T-helper 17 cell (primary cell): Measurements from ENCODE around the gene MFSD6L. TPM values are rescaled to one million over a fixed set of nuclear protein-coding genes. Genes with fewer than 3 reads are reported as not detected.
"Not testable (repeated sequence)": the region's sequence is repeated elsewhere in the genome, so short reads cannot be mapped to it uniquely, and the experiment has no call there.

Experiments
- ATAC-seq: fragments of 150-1000 bp; cut with Tn5 transposase; 2 replicates; pipeline ENCODE4 v1.10.0; 2021; ENCODE audit warnings: mild to moderate bottlenecking, moderate library complexity
- DNase-seq, 3 donors: peaks; one replicate each; pipeline versions ENCODE4 v3.0.0 to v3.0.0-alpha.2; 2020 to 2021
- H3K9me3 ChIP-seq: one replicate; pipeline ENCODE4 v1.7.0; 2013; ENCODE audit warnings: low read length, mild to moderate bottlenecking; ENCODE audit not compliant: control insufficient read depth, poor library complexity, severe bottlenecking
- H3K27ac Mint-ChIP-seq: one replicate; pipeline ENCODE4 v1.8.0; 2022; ENCODE audit warnings: mild to moderate bottlenecking, moderate library complexity, mixed read lengths
- H3K27me3 Mint-ChIP-seq: one replicate; pipeline ENCODE4 v1.8.0; 2022; ENCODE audit warnings: mixed read lengths
- H3K36me3 Mint-ChIP-seq: one replicate; pipeline ENCODE4 v1.8.0; 2022; ENCODE audit warnings: low read depth, mixed read lengths
- H3K4me1 Mint-ChIP-seq: one replicate; pipeline ENCODE4 v1.8.0; 2022; ENCODE audit warnings: mild to moderate bottlenecking, mixed read lengths
- H3K4me3 Mint-ChIP-seq: one replicate; pipeline ENCODE4 v1.8.0; 2022; ENCODE audit warnings: mild to moderate bottlenecking, moderate library complexity, mixed read lengths
- total RNA-seq, 4 donors: library from RNA in 2 of 4; stranded (reverse) in 2 of 4; gene quantifications; one replicate each; pipeline ENCODE4 v1.2.3 and lab custom pipeline; 2022 to 2026

Gene MFSD6L
- total RNA-seq, 2 donors from 2014 or later: not detected

DNA sequence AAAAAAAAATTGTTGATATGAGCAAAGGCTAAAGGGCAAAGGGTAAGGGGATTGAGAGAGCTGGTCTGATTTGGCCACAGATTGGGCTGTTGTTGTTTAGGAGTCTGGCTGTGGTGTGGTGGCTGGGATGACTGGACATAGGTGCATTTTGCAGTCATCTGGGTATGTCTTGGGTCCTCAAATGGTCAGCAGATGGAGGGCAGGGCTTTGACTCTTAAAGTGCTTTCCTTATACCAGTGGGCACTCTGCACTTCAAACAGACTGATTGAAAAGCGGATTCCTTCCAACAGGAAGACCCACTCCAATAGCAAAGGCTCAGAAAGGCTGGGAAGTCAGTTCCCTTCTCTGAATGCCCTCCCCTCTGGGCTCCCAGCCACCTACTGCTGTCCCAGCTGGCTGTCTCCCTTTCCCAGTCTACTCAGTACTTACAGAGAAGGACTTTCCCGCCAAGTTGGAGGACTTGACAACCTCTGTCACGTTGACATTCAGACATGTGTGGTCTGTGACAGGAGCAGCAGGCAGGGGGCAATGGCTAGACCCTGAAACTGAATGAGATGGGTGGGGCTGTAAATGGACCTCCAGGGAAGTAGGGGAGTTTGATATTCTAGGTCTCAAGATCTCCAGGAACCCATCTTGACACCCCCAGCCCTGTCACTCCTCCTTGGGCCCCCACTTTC, 19.6 kb upstream of the MFSD6L start:
- no peaks in the 10 kb centered on the region for H3K4me1 Mint-ChIP-seq

DNA sequence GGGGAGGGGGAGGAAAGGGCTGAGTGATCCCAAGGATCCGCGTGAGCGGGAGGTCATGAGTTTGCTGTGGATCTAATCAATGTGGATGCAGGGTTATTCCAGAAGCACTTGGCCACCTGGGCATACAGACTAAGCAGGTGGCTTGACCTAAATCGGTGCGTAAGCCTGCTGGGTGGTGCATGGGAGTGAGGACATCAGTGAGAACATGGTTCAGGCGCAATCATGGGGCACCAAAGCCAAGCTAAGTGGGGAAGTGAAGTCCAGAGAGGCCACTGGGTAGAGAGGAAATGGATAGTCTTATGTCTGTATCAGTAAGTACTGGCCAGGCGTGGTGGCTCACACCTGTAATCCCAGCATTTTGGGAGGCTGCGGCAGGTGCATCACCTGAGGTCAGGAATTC, 18.9 kb upstream of the MFSD6L start:
- peaks cover 4% of the 10 kb centered on the region for H3K36me3 Mint-ChIP-seq
- no peak overlapping the region for H3K27ac Mint-ChIP-seq
- peaks cover 18% of the 10 kb centered on the region for H3K27me3 Mint-ChIP-seq
- DNase-seq (no peak), ATAC-seq (no peak)
- no peak overlapping the region for H3K4me3 Mint-ChIP-seq
- no peaks in the 10 kb centered on the region for H3K9me3 ChIP-seq
- no peaks in the 10 kb centered on the region for H3K4me1 Mint-ChIP-seq

More for the DNA sequence above, 19.6 kb upstream of the MFSD6L start:
- Mint-ChIP-seq H3K36me3 (peaks cover 6% of the 10 kb centered on the region), H3K4me3 (no peak overlapping the region), H3K27ac (no peak overlapping the region), H3K27me3 (peaks cover 19% of the 10 kb centered on the region)
- DNase-seq (no peak), ATAC-seq (no peak)
- no peaks in the 10 kb centered on the region for H3K9me3 ChIP-seq

DNA sequence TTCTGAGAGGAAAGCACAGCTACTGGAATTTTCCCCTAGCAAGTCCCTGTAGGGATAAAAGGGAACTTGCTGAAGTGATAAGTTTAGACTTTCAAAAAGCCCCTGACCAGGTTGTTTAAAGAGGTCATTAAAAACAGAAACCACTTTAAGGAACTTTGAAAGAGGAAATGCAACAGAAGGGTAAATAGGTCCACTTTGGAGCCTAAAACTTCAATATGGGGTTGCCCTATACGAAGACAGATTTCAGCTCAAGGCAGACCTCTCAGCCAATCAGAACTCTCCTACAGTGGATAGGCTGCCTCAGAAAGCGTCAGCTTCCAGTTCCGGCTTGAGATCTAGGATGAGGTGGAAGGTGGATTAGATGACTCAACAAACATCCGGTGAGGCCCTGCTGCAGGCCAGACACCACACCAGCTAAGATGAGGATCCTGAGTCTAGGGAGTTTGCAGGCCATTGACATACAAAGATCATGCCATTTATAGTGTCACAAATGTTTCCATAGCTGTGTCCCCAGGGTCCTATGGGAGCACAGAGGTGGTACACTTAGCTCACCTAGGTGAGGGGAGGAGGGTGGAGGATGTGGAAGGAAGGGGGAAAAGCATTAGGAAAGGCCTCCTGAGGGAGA, 7.9 kb upstream of the MFSD6L start:
- no peak overlapping the region for H3K4me3 Mint-ChIP-seq
- H3K27me3 Mint-ChIP-seq: no peaks in the 10 kb centered on the region
- ATAC-seq (peak; percentile 82), DNase-seq (no peak)
- peak overlapping the region; percentile 71 for H3K27ac Mint-ChIP-seq
- H3K4me1 Mint-ChIP-seq: peaks cover 5% of the 10 kb centered on the region
- H3K36me3 Mint-ChIP-seq: peaks cover 4% of the 10 kb centered on the region
- peaks cover 3% of the 10 kb centered on the region for H3K9me3 ChIP-seq

DNA sequence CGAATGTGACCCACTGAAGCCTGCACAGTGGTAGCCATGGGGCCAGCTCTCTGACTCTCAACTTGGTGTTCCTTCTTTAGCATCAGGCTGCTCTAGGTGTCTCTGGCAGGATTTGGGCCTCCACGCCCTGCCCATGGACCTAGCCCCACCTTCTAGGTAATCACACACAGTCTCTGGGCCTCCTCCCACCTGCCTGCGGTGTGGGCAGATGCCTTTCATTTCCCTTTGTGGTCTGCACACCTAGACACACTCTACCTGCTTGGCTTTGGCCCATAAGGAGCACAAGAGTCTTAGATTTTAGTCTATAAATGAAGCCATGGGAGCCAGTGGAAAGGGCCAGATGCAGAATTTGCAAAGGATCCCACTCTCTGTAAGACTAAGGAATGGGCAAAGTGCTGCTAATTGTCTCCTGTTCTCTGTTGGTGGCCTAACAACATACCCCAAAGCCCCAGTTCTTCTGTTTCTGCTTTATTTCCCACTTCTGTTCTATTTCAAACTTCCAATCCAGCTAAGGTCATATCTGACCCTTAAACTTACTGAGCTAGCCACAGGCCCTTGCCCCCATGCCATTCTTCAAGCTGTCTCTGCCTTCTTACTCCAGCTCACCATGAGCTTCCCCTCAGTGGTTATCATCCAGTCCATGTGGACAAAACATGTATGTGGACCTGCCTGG, 7.2 kb upstream of the MFSD6L start:
- Mint-ChIP-seq H3K27ac (peak overlapping the region; percentile 71), H3K4me1 (peaks cover 5% of the 10 kb centered on the region), H3K4me3 (no peak overlapping the region), H3K27me3 (no peaks in the 10 kb centered on the region), H3K36me3 (peaks cover 4% of the 10 kb centered on the region)
- ATAC-seq (peak; percentile 52), DNase-seq (no peak)
- H3K9me3 ChIP-seq: peaks cover 3% of the 10 kb centered on the region

DNA sequence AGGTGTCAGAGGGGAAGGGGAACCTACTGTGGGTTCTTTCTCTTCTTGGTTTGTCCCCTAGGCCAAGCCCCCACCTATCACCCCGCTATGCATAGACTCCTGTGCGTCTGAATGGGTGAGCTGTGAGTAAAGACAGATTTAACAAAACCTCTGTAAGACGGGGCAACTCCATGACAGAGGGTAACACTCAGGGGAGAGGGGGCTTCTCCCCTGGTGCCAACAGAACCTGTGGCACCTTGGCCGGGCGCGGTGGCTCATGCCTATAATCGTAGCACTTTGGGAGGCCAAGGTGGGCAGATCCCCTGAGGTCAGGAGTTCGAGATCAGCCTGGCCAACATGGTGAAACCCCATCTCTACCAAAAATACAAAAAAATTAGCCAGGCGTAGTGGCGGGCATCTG, 6.2 kb upstream of the MFSD6L start:
- not testable (repeated sequence) for H3K27ac Mint-ChIP-seq, ATAC-seq, H3K27me3 Mint-ChIP-seq, DNase-seq, H3K9me3 ChIP-seq, H3K36me3 Mint-ChIP-seq, H3K4me3 Mint-ChIP-seq, H3K4me1 Mint-ChIP-seq

DNA sequence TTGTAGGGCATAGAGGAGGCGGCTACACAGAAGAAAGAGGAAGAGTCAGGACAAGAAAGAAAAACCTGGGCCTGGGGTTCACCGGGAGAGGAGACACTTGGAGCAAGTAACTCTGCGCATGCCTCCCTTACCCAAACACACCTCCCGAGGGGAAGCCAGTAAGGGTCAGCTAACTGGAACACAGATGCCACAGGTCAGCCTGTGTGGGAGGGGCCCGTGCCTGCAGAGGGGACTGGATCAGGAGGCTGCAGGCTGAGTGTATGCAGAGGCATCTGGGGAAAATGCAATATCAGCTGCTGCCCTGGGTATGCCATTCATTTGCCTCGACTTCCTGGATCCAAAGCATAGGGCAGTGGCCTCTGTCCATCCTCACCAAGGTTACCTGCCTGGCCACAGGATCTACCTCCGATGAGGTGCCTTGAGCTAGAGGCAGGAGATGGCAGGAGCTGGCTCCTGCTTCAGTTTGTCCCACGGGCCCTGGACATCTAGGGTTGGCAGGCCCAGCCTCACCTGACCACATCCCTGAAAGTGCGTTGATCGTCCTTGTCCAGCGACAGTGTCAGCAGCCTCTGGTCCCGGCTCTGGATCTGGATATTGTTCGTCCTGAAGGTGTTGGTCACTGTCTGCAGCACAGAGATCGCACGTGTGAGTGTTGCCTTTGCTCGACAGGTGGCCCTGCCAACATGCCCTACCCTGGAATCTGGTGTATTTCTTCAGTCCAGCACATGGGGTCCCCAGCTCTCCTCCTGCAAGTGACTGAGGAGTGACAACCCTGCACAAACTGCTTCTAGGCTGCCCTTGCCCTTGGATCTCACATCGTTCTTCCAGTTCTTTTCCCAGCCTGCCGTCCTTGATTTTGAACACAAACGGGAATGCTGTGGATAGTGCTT, 4.6 kb upstream of the MFSD6L start:
- Mint-ChIP-seq H3K27me3 (no peaks in the 10 kb centered on the region), H3K4me3 (no peak overlapping the region), H3K4me1 (peaks cover 5% of the 10 kb centered on the region), H3K27ac (no peak overlapping the region), H3K36me3 (peaks cover 2% of the 10 kb centered on the region)
- DNase-seq (no peak), ATAC-seq (no peak)
- H3K9me3 ChIP-seq: peaks cover under 1% of the 10 kb centered on the region

DNA sequence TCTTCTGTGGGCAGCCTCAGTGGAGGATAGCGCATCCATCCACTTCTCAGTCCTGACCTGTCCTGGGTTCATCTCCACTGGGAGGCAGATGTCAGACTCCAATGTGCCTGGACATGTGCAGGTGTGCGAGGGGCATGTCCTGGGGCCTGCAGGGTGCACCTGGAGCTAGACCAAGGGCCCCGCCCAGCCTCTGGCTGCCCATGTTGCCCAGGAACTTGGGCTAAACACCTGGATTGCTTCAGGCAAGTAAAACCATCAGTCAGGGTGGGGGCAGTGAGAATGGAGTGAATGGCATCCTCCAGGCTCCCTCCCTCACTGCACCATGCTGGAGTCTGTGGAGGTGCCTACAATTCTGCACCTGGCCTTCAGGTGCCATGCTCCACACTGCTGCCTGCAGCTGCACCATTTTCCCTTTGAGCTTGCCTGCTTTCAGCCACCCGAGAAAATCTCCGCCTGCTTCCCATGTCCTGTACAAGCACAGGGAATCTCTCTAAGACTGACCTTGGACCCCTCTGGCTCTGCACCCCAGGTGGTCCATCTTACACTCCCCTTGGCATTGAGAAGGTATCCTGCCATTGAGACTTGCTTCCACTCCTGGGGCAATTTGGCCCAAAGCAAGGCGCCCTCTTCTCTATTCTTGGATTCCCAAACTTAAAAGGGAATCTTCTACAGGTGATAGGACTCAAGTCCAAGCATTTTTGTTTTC, 2.1 kb upstream of the MFSD6L start:
- ATAC-seq (no peak), DNase-seq (no peak)
- peaks cover 9% of the 10 kb centered on the region for H3K27me3 Mint-ChIP-seq
- no peak overlapping the region for H3K4me3 Mint-ChIP-seq
- H3K4me1 Mint-ChIP-seq: peaks cover 2% of the 10 kb centered on the region
- H3K27ac Mint-ChIP-seq: no peak overlapping the region
- H3K36me3 Mint-ChIP-seq: no peaks in the 10 kb centered on the region
- H3K9me3 ChIP-seq: no peaks in the 10 kb centered on the region

DNA sequence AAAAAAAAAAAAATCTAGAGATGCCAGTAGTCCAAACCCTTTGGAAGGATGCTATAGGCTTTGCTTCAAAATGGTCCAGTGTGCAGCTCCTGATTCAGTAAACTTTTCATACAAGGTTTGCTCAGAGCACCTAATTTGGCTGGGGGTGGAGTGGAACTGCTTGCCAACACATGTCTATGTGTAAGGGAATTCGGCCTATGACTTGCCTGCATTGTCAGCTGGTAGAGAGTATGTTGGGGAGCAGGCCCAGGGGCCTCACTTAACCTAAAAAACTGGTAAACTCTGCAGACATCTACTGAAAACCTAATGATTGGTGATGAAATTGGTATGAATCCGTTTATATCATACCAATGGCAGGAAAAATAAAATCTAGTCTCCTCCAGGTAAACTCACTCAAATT, 1.5 kb upstream of the MFSD6L start:
- H3K9me3 ChIP-seq: no peaks in the 10 kb centered on the region
- Mint-ChIP-seq H3K27me3 (peaks cover 9% of the 10 kb centered on the region), H3K27ac (no peak overlapping the region), H3K4me3 (no peak overlapping the region), H3K4me1 (peaks cover under 1% of the 10 kb centered on the region), H3K36me3 (no peaks in the 10 kb centered on the region)
- no peak for ATAC-seq
- DNase-seq: no peak

DNA sequence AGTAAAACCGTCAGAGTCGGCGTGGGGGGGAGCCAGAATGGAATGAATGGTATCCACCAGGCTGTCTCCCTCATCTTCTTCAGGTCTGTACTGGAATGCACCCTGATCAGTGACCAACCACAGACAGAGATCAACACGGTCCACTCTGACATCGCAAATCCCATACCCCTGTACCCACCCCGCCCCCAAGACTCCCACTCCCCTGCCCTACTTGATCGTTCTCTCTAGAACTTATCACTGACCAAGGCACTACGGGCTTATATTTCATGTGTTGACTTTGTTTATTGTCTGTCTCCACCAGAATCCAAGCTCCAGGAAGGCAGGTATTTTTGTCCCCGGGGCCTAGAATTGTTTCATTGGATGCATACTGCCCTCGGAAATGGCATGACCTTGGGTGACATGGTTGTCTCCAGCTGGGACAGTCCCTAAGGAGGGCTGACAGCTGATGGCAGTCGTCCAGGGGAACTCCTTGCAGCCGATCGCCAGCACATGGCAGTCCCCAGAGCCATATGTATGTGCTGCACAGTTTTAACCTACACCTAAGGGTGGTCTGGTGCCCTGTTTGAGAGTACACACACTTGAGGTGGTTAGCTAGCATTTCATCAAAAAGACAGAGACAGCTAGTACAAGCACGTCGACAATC, 526 bp upstream of the MFSD6L start:
- Mint-ChIP-seq H3K27ac (no peak overlapping the region), H3K36me3 (no peaks in the 10 kb centered on the region), H3K4me3 (no peak overlapping the region), H3K27me3 (peaks cover 15% of the 10 kb centered on the region), H3K4me1 (no peaks in the 10 kb centered on the region)
- DNase-seq: no peak
- H3K9me3 ChIP-seq: no peaks in the 10 kb centered on the region
- ATAC-seq: no peak

DNA sequence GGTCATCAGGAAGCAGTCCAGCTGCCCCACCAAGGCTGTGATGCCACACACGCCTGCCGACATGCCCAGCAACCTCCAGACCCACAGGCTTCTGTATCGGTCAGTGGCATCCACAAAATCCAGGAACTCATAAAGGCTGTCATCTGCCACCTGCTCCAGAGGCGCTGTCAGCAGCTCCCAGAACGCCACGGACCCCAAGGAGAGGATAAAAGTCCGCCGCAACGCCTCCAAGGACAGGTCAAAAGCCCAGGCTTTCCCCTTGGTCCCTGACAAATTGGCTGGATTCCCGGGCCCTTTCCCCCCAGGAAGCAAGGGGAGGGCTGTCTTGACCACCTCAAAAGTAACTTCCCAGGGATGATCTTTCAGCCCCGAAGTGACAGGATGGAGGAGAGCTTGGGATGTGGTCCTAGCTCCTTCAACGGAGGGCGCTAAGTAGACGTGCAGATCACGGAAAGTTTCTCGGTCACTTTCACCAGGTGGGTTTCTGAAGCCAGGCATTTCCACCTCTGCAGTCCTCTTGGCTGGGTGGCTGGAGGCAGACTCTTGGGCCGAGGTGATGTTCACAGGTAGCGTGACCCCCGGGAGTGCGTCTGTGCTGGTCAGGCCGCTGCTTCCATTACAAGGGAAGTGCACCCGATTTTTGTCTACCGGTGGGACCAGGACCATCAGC, 854 bp downstream of the MFSD6L start:
- Mint-ChIP-seq H3K36me3 (no peaks in the 10 kb centered on the region), H3K27me3 (peaks cover 15% of the 10 kb centered on the region), H3K4me3 (no peak overlapping the region), H3K27ac (no peak overlapping the region), H3K4me1 (no peaks in the 10 kb centered on the region)
- DNase-seq (no peak), ATAC-seq (no peak)
- H3K9me3 ChIP-seq: no peaks in the 10 kb centered on the region

DNA sequence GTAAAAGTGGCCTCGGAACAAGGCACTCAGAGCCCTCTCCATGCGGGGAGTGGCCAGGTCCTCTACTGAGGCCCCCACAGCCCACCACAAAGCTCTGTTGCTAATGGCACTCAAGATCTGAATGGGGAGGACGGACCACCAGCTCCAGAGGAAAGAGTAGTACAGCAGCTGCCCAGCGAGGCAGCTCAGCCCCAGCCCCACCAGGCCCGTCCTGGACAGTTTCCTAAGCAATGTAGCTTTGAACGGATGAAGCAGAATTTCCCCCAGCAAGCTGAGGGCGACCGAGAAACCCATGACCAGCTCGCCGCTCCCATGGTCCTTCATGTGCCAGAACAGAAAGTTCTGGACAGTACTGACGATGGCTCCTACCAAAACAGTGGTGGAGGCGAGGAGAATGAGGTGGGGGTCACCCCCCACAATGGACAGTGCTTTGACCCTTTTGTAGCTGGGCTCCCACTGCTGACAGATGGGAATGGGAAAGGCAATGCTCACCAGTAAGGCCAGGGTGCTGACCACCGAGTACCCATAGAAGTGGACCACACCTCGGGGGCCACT, 1.5 kb downstream of the MFSD6L start:
- H3K4me1 Mint-ChIP-seq: no peaks in the 10 kb centered on the region
- H3K36me3 Mint-ChIP-seq: no peaks in the 10 kb centered on the region
- H3K9me3 ChIP-seq: no peaks in the 10 kb centered on the region
- H3K27me3 Mint-ChIP-seq: peaks cover 15% of the 10 kb centered on the region
- no peak for DNase-seq
- H3K4me3 Mint-ChIP-seq: no peak overlapping the region
- ATAC-seq: no peak
- H3K27ac Mint-ChIP-seq: no peak overlapping the region

DNA sequence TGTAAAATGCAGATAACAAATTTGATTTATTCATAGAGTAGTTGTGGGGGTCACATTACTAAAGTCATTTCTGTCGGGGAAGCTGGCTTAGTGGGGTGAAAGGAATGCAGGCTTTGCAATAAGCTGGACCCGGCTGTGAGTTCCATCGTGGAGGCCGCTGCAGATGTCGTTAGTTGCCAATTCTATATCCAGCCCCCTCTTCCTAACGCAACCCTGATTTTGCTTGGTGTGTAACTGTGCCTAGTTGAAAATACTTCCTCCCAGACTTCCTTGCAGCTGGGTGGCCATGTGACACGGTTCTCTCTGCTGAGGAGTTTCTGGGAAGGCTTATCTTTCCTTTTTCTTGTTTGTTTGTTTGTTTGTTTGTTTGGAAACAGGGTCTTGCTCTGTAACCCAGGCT, 4.5 kb downstream of the MFSD6L start:
- Mint-ChIP-seq H3K36me3 (peaks cover 2% of the 10 kb centered on the region), H3K4me3 (no peak overlapping the region), H3K4me1 (peaks cover 3% of the 10 kb centered on the region), H3K27ac (no peak overlapping the region), H3K27me3 (peaks cover 18% of the 10 kb centered on the region)
- no peaks in the 10 kb centered on the region for H3K9me3 ChIP-seq
- ATAC-seq (no peak), DNase-seq (no peak)
